RWPE2 (cell line): ENCODE data around the gene HBG1.

Source experiments
- ATAC-seq: fragments of 200-7000 bp; cut with Tn5 transposase; 3 replicates; pipeline ENCODE4 v1.9.1; 2021; ENCODE audit warnings: low read depth
- DNase-seq: peaks from one replicate; pipeline ENCODE4 v3.0.0-alpha.2; 2020; ENCODE audit warnings: low spot score
- H3K27ac ChIP-seq: fragments of 450-650 bp; 2 replicates; pipeline ENCODE4 v1.5.1; 2017; ENCODE audit warnings: mild to moderate bottlenecking; ENCODE audit not compliant: poor library complexity, severe bottlenecking
- H3K27me3 ChIP-seq: fragments of 250-450 bp; sonication (Bioruptor Pico); 2 replicates; pipeline ENCODE4 v1.5.1; 2021; ENCODE audit warnings: mild to moderate bottlenecking, moderate library complexity; ENCODE audit not compliant: insufficient read depth, poor library complexity, severe bottlenecking
- H3K36me3 ChIP-seq: fragments of 250-450 bp; sonication (Bioruptor Pico); 2 replicates; pipeline ENCODE4 v1.5.1; 2020; ENCODE audit warnings: low read depth, mild to moderate bottlenecking, moderate library complexity
- H3K4me1 ChIP-seq: fragments of 250-450 bp; sonication (Bioruptor Pico); 2 replicates; pipeline ENCODE4 v1.5.1; 2021; ENCODE audit warnings: mild to moderate bottlenecking, moderate library complexity; ENCODE audit not compliant: insufficient read depth, poor library complexity, severe bottlenecking
- H3K4me3 ChIP-seq: fragments of 250-450 bp; sonication (Bioruptor Pico); 2 replicates; pipeline ENCODE4 v1.5.1; 2021; ENCODE audit warnings: mild to moderate bottlenecking, moderate library complexity; ENCODE audit not compliant: severe bottlenecking
- H3K9me3 ChIP-seq: fragments of 250-450 bp; sonication (Bioruptor Pico); 2 replicates; pipeline ENCODE4 v1.5.1; 2021; ENCODE audit warnings: mild to moderate bottlenecking, moderate library complexity; ENCODE audit not compliant: severe bottlenecking
- TF ChIP-seq, protein P1 (sequence below): fragments of 450-650 bp; IDR thresholded peaks from one replicate; pipeline ENCODE4 v1.5.1; 2017; ENCODE audit warnings: mild to moderate bottlenecking, moderate library complexity; ENCODE audit not compliant: poor library complexity, severe bottlenecking

HBG1 gene

GRCh38 chr11:5225480-5225871 is 24.2 kb downstream of the HBG1 start:
- H3K9me3 ChIP-seq, result no peaks in the 10 kb centered on the region
- no peaks in the 10 kb centered on the region for H3K4me1 ChIP-seq
- no peak overlapping the region for H3K4me3 ChIP-seq
- H3K27me3 ChIP-seq, result no peaks in the 10 kb centered on the region
- TF ChIP-seq, protein P1, sequence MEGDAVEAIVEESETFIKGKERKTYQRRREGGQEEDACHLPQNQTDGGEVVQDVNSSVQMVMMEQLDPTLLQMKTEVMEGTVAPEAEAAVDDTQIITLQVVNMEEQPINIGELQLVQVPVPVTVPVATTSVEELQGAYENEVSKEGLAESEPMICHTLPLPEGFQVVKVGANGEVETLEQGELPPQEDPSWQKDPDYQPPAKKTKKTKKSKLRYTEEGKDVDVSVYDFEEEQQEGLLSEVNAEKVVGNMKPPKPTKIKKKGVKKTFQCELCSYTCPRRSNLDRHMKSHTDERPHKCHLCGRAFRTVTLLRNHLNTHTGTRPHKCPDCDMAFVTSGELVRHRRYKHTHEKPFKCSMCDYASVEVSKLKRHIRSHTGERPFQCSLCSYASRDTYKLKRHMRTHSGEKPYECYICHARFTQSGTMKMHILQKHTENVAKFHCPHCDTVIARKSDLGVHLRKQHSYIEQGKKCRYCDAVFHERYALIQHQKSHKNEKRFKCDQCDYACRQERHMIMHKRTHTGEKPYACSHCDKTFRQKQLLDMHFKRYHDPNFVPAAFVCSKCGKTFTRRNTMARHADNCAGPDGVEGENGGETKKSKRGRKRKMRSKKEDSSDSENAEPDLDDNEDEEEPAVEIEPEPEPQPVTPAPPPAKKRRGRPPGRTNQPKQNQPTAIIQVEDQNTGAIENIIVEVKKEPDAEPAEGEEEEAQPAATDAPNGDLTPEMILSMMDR, result no peak
- H3K27ac ChIP-seq, result no peak overlapping the region
- DNase-seq, result no peak
- ATAC-seq, result no peak
- no peaks in the 10 kb centered on the region for H3K36me3 ChIP-seq

GRCh38 chr11:5224538-5225479 is 24.8 kb downstream of the HBG1 start:
- Histone ChIP-seq H3K36me3 (no peaks in the 10 kb centered on the region), H3K9me3 (no peaks in the 10 kb centered on the region), H3K27ac (no peak overlapping the region), H3K27me3 (no peaks in the 10 kb centered on the region), H3K4me1 (no peaks in the 10 kb centered on the region), H3K4me3 (no peak overlapping the region)
- TF ChIP-seq, protein P1, result no peak
- no peak for DNase-seq
- no peak for ATAC-seq

GRCh38 chr11:5223686-5224085 is 26.0 kb downstream of the HBG1 start:
- TF ChIP-seq, protein P1, result no peak
- H3K36me3 ChIP-seq, result no peaks in the 10 kb centered on the region
- H3K9me3 ChIP-seq, result no peaks in the 10 kb centered on the region
- no peak for ATAC-seq
- no peak overlapping the region for H3K4me3 ChIP-seq
- no peaks in the 10 kb centered on the region for H3K27me3 ChIP-seq
- no peaks in the 10 kb centered on the region for H3K4me1 ChIP-seq
- no peak overlapping the region for H3K27ac ChIP-seq
- DNase-seq, result no peak

DNA sequence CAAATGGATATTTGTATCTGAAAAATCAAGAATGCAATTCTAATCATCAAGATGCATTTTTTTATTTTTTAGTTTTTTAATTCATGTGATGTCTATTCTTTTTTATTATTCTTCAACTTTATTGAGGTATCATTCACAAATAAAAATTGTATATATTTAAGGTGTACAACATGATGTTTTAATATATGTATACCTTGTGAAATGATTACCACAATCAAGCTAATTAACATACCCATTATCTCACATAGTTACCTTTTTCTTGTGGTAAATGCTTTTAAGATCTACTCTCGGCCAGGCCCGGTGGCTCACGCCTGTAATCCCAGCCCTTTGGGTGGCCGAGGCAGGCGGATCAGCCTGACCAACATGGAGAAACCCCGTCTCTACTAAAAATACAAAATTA is 26.5 kb downstream of the HBG1 start:
- DNase-seq (no peak), ATAC-seq (no peak)
- H3K4me1 ChIP-seq, result no peaks in the 10 kb centered on the region
- H3K4me3 ChIP-seq, result no peak overlapping the region
- no peaks in the 10 kb centered on the region for H3K9me3 ChIP-seq
- H3K36me3 ChIP-seq, result no peaks in the 10 kb centered on the region
- H3K27ac ChIP-seq, result no peak overlapping the region
- no peaks in the 10 kb centered on the region for H3K27me3 ChIP-seq
- TF ChIP-seq, protein P1, result no peak

GRCh38 chr11:5210376-5210885 is 39.2 kb downstream of the HBG1 start:
- no peaks in the 10 kb centered on the region for H3K36me3 ChIP-seq
- no peak for ATAC-seq
- H3K4me1 ChIP-seq, result no peaks in the 10 kb centered on the region
- H3K27me3 ChIP-seq, result no peaks in the 10 kb centered on the region
- TF ChIP-seq, protein P1, result no peak
- DNase-seq, result no peak
- no peak overlapping the region for H3K4me3 ChIP-seq
- H3K9me3 ChIP-seq, result no peaks in the 10 kb centered on the region
- H3K27ac ChIP-seq, result no peak overlapping the region
